ENCODE measurements around the gene NKX2-2.

The NKX2-2 gene

GRCh38 chr20:21521596-21522480, 8.0 kb upstream of the NKX2-2 start:
- no peak for DNase-seq

- DNase-seq, result no peak
Observed at GRCh38 chr20:21520702-21521595, 7.1 kb upstream of the NKX2-2 start.

DNA sequence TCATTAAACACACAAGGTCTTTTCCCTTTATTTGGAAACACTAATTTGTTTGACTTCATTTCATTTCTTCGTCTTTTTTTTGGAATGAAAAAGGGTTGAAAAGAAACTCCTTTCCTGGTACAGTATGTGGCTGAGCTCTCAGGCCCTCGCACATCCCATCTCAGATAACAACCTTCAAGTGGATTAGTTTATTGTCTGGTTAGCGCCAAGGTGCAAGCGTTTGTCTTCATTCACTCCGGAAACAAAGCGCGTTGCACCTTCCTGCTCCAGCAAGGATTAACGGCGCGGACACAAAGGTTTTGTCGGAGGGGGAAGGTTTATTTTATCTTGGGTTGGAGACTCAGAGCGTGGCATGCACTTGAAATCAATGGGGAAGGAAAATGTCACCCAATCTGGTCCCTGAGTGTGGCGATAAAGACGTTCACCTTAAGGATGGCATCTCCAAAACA, 5.3 kb upstream of the NKX2-2 start:
- DNase-seq, result no peak

DNA sequence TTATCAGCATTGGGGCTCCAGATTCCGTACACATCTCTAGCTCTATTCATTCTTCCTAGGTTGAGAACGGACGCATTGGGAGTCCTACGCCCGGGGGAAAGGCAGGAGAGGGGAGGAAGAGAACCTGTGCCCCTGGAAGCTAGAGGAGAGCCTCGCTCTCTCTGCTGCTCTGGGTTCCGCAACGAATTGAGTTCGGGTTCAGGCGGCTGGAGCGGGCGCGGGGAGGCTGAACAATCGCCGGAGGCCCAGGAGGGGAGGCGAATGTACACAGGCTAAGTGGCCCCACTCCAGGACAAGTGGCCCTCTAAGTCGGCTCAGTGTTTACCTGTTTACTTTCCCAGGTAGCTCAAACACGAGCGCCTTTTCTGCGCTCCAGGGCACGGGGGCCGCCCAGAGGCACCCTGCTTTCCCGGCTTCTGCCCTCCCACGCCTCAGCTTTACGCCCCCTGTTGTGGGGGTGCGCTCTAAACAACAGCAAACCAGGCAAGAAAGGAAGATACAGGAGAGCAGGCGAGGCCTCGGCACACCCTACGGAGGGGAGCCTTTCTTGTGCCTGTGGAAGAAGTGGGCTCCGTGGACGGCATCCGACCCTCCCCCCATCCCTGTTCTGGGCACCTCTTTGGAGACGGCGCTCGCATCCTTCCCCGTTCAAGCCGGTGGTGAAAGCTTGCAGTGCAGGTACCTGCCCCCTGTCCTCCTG, 4.6 kb upstream of the NKX2-2 start:
- no peak for DNase-seq

GRCh38 chr20:21517566-21518277, 3.9 kb upstream of the NKX2-2 start:
- no peak for DNase-seq

DNA sequence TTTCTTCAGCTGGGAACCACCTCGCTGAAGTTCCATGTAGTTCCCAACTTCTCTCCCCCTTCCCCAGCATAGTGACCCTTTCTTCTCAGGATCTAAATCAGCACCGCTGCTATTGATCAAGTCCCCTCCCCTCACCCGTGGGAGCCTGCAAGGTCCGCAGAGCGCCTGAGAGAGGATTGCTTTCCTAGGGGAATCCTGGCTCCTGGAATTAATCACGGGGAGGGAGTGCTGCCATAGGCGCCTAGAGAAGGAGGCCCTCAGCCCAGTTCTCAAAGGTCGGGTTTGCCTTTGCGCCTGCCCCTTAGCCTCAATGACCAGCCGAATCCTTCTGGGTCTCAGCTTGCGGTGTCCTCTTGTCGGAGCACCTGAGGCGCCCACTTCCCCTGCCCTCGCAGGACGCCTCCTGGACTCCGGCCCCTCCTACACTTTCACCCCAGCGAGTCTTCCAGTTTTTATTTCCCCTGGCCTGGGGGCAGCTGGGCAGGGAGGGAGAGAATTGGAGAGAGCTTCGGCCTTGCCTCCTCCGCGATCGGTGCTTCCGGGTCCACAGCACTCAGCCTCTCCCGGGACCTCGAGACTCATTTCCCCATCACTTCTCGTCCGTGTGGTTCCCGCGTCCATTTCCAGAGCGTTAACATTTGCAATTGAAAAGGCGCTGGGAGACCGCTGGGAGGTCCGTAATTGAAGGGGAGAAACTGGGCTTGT, 3.1 kb upstream of the NKX2-2 start:
- no peak for DNase-seq

DNA sequence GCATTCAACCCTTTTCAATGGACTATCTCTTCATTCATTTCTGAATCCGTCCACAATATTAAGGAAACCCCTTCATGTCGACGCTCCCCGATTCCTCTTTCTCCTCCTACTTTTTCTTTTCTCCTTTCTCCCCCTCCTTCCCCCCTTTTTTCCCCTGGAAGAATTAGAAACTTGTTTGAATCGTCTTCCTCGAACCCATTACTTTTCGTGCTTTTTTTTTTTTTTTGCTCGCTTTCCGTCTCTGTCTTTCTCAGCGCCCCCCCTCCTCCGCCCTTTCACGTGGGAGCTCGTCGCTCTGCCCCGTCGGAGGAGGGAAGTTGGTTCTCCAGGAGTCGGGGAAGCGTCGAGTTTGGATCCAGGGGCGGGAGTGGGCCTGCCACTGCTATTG, 2.3 kb upstream of the NKX2-2 start:
- no peak for DNase-seq

DNA sequence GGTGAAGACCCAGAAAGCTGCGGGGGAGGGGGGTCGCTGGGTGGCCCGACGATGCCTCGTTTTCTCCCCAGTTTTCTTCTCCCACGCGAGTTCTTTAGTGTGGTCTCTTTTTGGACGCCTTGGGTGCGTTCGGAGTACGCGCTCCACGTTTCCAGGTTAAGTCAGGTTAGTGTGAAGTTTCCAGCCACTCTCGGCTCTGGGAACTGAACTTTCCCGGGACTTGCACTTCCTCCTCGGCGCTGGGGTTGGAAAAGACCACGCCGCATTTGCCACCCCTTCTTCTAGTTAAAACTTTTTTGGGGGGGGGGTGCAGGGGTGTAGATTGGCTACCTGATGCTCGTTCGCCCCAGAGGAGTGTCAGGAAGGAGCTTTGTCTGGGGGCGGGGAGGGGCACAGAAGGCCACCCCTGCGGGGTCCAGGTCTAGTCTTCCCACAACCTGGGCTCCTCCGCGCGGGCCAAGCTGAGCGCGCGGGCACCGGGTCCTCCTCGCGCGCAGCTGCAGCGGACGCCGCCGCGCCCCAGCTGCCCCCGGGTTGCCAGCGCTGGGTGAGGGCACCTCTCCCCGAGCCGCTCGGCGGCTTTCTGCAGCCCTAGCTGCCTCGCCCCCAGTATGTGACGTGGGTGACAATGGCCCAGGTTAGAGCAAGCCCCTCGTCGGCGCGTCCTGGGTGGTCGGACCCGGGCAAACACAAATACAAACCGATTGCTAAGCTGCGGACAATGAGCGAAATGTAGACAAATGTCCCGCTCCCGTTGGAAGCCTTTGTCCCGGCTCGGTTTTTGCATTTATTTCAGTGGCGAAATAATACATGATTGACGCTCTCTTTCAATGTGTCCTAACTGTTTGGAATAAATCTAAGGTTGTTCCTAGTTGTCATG, 1.7 kb upstream of the NKX2-2 start:
- DNase-seq, result no peak

DNA sequence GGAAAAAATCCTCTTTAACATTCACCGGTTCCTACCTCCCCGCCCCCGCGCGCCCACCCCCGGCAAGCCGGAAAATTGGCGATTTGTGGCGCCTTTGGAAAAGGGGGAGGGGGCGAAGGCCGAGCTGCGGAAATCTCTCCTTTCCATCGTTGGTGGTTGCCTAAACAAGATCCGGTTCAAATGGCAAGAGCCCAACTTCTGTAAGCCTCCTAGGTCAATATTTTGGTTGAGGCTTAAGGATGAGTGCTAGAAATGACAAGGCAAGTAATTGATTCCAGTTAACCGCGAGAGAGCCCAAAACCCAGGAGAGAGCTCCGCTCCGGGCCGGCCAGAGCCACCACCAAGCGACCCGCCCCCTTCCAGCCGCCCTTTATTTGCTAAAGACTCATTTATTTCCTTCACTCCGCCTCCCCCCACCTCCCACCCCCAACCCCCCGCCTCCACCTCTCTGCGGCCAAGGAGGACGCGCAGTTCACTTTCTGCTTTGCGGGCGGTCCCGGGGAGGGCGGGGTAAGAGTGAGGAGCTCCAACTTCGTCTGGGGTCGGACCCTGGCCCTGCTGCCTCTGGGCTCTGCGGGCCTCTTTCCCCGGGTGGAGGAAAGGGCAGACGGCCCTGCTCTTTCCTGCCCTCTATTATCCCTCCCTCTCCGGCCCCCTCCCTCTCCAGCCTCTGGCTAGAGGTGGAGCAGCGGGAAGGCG, 838 bp upstream of the NKX2-2 start:
- no peak for DNase-seq

- no peak for DNase-seq
Observed at GRCh38 chr20:21513181-21513663, 642 bp downstream of the NKX2-2 start.

DNA sequence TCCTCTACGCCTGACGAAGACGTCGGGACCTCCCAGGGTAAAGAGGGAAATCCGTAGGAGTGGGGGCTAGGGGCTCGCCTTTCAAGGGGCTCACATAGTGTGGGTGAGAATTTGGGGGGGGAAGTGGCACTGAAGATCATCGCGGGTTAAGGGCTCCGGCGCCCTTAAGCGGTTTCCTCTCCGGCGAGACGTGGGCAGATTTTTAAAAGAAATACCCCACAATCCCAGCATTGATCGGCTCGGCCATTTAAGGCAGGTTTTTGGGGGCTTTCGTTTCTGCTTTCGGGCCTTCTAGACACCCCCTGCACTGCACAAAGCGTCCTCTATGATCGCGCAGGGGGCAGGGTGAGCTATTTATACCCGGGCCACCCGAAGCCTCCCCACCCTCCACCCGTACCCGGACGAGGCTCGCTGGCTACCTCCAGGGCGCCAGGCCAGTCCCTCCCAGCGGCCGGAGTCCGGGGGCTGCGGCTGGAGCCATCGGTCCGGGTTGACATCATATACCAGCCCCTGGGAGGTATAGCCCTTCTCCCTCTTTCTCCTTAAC, 1.2 kb downstream of the NKX2-2 start:
- no peak for DNase-seq

- no peak for DNase-seq
Observed at GRCh38 chr20:21511850-21512633, 1.8 kb downstream of the NKX2-2 start.

DNA sequence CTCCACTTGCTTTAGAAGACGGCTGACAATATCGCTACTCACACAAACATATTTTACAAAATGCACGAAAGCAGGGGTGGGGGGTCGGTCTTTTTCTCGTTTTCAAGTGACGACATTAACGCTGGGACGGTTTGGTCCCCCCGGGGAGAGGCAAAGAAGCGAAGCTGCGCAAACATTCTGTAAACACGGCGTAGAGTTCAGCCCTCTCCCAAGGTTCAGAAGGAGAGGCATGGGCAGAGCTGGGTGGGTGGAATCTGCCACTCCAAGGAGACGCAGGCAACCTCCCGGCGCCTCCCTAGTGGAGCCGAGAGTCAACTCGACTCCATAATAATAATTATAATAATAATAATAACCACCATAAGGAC, 2.4 kb downstream of the NKX2-2 start:
- DNase-seq, result no peak

- DNase-seq, result no peak
Observed at GRCh38 chr20:21510414-21511384, 3.2 kb downstream of the NKX2-2 start.

DNA sequence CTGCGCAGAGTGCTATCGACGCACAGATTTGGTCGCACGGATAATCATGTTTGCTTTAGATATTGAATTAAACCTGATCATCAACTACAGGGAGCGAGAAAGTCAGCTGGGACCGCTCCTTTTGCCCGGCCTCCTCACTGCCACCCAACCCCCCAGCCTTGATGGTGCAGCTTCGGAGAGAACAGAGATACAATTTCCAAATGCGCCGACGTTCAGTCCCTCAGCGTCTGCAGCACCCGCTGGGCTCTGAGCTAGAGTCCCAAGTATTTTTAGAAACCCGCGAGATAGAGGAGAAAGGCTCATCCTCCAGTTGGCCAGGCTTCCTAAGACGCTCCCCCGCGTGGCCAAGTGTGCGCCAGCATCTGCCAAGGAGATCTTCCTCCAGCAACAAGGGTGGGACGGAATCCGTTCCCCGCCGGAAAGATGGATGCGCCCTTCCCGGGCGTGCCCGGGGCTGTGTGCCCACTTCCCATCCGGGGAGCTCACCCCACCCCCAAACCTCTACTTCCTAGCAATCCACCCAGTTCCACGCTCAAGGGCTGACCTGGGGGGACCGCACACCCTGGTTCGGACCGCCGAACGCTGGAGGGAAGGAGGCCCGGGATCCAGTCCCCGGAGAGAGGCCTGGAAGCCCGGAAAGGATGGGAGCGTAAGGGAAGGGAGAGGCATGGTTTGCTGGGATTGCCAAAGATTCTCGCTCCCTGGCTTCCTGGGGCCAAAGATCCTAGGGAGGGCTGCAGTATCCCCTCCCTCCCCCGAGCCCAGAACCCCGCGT, 4.1 kb downstream of the NKX2-2 start:
- no peak for DNase-seq

- DNase-seq, result no peak
Observed at GRCh38 chr20:21509079-21509596, 4.7 kb downstream of the NKX2-2 start.
